Activated naive CD8-positive, alpha-beta T cell (primary cell): ENCODE measurements around the gene FAM120C.

ENCODE experiments used
- H3K27ac Mint-ChIP-seq: one replicate; pipeline ENCODE4 v1.8.0; 2021; ENCODE audit warnings: mixed read lengths
- H3K27me3 Mint-ChIP-seq: one replicate; pipeline ENCODE4 v1.8.0; 2021; ENCODE audit warnings: mixed read lengths
- H3K36me3 Mint-ChIP-seq: one replicate; pipeline ENCODE4 v1.8.0; 2021; ENCODE audit warnings: mixed read lengths
- H3K4me1 Mint-ChIP-seq: one replicate; pipeline ENCODE4 v1.8.0; 2021; ENCODE audit warnings: low read depth, mixed read lengths
- H3K4me3 Mint-ChIP-seq: one replicate; pipeline ENCODE4 v1.8.0; 2021; ENCODE audit warnings: mild to moderate bottlenecking, mixed read lengths
- H3K9me3 Mint-ChIP-seq: one replicate; pipeline ENCODE4 v1.8.0; 2021; ENCODE audit warnings: low read depth, mixed read lengths

Gene FAM120C

DNA sequence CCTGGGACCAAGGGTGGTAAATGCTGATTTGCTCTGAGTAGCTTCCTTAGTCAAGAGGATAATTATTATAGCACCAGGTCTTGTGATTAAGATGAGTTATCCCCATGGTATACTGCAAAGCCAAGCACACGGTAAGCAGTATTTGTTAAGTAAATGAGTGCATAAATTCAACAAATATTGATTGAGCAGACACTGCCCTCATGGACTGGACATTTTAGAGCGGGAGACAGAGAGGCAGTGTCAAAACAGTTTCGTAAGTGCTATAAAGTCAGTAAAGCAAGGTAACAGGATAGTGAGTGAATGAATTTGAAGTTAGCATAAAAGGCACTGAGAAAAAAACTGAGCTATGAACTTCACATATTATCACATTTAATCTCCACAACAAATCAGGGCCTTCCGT, 152.7 kb downstream of the FAM120C start:
- Mint-ChIP-seq H3K4me3 (no peak overlapping the region), H3K27ac (no peak overlapping the region), H3K27me3 (no peaks in the 10 kb centered on the region), H3K9me3 (no peaks in the 10 kb centered on the region), H3K36me3 (peaks cover 10% of the 10 kb centered on the region), H3K4me1 (peaks cover 23% of the 10 kb centered on the region)

GRCh38 chrX:54029529-54030143, 153.4 kb downstream of the FAM120C start:
- H3K27ac Mint-ChIP-seq = no peak overlapping the region
- no peaks in the 10 kb centered on the region for H3K27me3 Mint-ChIP-seq
- peaks cover 25% of the 10 kb centered on the region for H3K4me1 Mint-ChIP-seq
- H3K36me3 Mint-ChIP-seq = peaks cover 10% of the 10 kb centered on the region
- H3K4me3 Mint-ChIP-seq = no peak overlapping the region
- H3K9me3 Mint-ChIP-seq = no peaks in the 10 kb centered on the region

DNA sequence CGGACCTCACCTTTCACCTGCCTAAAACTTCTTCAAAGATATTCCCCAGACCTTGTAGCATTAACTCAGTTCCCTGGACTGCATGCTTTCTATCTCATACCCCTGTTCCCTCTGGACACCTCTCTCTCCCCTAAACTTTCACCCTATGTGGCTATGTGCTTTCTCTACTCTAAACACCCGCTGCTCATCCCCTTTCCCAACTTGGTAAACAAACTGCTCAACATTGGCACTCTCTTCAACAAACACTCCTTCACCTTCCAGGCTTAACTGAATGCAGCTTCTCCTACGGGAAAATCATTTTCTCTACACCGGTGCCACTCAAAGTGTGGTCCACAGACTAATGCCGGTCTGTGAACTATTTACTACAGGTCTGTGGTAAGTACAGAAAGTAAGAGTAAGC, 158.7 kb downstream of the FAM120C start:
- Mint-ChIP-seq H3K36me3 (peaks cover 16% of the 10 kb centered on the region), H3K27ac (peak overlapping the region; percentile 54)

More for the DNA sequence above, 158.7 kb downstream of the FAM120C start:
- no peaks in the 10 kb centered on the region for H3K9me3 Mint-ChIP-seq
- peaks cover 19% of the 10 kb centered on the region for H3K4me1 Mint-ChIP-seq
- H3K27me3 Mint-ChIP-seq = no peaks in the 10 kb centered on the region
- H3K4me3 Mint-ChIP-seq = no peak overlapping the region
